Panc1 (cell line): ENCODE results near the gene HNRNPM. TPM values are rescaled to one million over a fixed set of nuclear protein-coding genes. Genes with fewer than 3 reads are reported as not detected.

Experiments
- ATAC-seq: fragments of 200-7000 bp; cut with Tn5 transposase; 2 replicates; pipeline ENCODE4 v1.9.1; 2020; ENCODE audit warnings: mild to moderate bottlenecking, moderate library complexity
- BruUV-seq: library from RNA; stranded (reverse); fragments of 400-500 nt; replicated peaks from 2 replicates; lab custom pipeline; 2021; lab: Mats Ljungman, UMichigan
- CTCF ChIA-PET: fragments of 300-600 bp; sonication (Branson Sonifier 250); formaldehyde crosslinking; loops from one replicate; lab custom pipeline; 2022; ENCODE audit warnings: antibody characterized with exemption; lab: Charles Lee
- POLR2A ChIA-PET: fragments of 300-600 bp; sonication (Branson Sonifier 250); formaldehyde crosslinking; loops from one replicate; lab custom pipeline; 2022; ENCODE audit warnings: antibody characterized with exemption; lab: Charles Lee
- DNase-seq: peaks from one replicate; pipeline ENCODE4 v3.0.0-alpha.2; 2010; ENCODE audit warnings: low read depth, low spot score
- H3K27ac ChIP-seq: 2 replicates; pipeline ENCODE4 v1.5.1; 2011; ENCODE audit warnings: mild to moderate bottlenecking, low read length, inconsistent platforms
- H3K27me3 ChIP-seq: fragments of 200-500 bp; sonication (Bioruptor generic); 2 replicates; pipeline ENCODE4 v1.6.0; 2014; ENCODE audit warnings: low read length, inconsistent platforms; ENCODE audit not compliant: control insufficient read depth, insufficient read depth
- H3K36me3 ChIP-seq: fragments of 200-500 bp; sonication (Bioruptor generic); 2 replicates; pipeline ENCODE4 v1.5.1; 2014; ENCODE audit warnings: inconsistent platforms, mild to moderate bottlenecking, low read length, moderate library complexity; ENCODE audit not compliant: control insufficient read depth, insufficient read depth
- H3K4me1 ChIP-seq: 2 replicates; pipeline ENCODE4 v1.5.1; 2011; ENCODE audit warnings: inconsistent platforms, mild to moderate bottlenecking, low read length, moderate library complexity; ENCODE audit not compliant: control insufficient read depth, insufficient read depth
- H3K4me3 ChIP-seq, 2 experiments: 2 replicates each; pipeline ENCODE4 v1.5.1; 2011 to 2012; ENCODE audit warnings: low read depth in 2 of 2, low read length in 2 of 2, mild to moderate bottlenecking in 2 of 2, inconsistent platforms in 1 of 2, moderate library complexity in 1 of 2
- H3K9me3 ChIP-seq: fragments of 200-500 bp; sonication (Bioruptor generic); 2 replicates; pipeline ENCODE4 v1.5.1; 2014; ENCODE audit warnings: low read depth, mild to moderate bottlenecking, inconsistent platforms, low read length, moderate library complexity; ENCODE audit not compliant: control insufficient read depth, insufficient read depth
- CTCF ChIP-seq: fragments of 450-650 bp; IDR thresholded peaks from 2 replicates; pipeline ENCODE4 v1.5.1; 2017; ENCODE audit warnings: mild to moderate bottlenecking
- POLR2AphosphoS5 ChIP-seq: IDR thresholded peaks from 2 replicates; pipeline ENCODE4 v1.6.1; 2012; ENCODE audit warnings: mild to moderate bottlenecking, low read depth, low read length, moderate library complexity
- REST ChIP-seq, 2 experiments: IDR thresholded peaks; 2 replicates each; pipeline ENCODE4 v1.6.1; 2011 to 2012; ENCODE audit warnings: low read depth in 2 of 2, control low read depth in 1 of 2, low read length in 1 of 2, mild to moderate bottlenecking in 1 of 2, moderate library complexity in 1 of 2; ENCODE audit not compliant: insufficient read depth in 1 of 2
- SIN3A ChIP-seq: IDR thresholded peaks from 2 replicates; pipeline ENCODE4 v1.6.1; 2012; ENCODE audit warnings: low read depth, mild to moderate bottlenecking, low read length, moderate library complexity, borderline replicate concordance; ENCODE audit not compliant: insufficient read depth
- TCF7L2 ChIP-seq: IDR thresholded peaks from 2 replicates; pipeline ENCODE4 v1.6.1; 2011; ENCODE audit warnings: mild to moderate bottlenecking, low read depth, low read length, inconsistent platforms
- in situ Hi-C: cut with HindIII; loops from 2 replicates; pipeline ENCODE4 v1.10.0; 2016; ENCODE audit warnings: low sequenced_read_pairs, low pct_unique_long_range_greater_than_20kb
- intact Hi-C: fragments of 100-400 bp; cut with micrococcal nuclease; formaldehyde crosslinking; loops from one replicate; pipeline ENCODE4 v1.10.0; 2022; ENCODE audit not compliant: unreplicated experiment
- total RNA-seq: library from RNA; stranded (reverse); gene quantifications from one replicate; pipeline ENCODE4 v1.2.1, GENCODE V29; 2021; ENCODE audit not compliant: unreplicated experiment

The HNRNPM gene
- total RNA-seq, 1 experiment from 2014 or later = 225 TPM

- Histone ChIP-seq H3K9me3 (no peaks in the 10 kb centered on the region), H3K36me3 (peaks cover 20% of the 10 kb centered on the region), H3K27me3 (no peaks in the 10 kb centered on the region), H3K27ac (no peak overlapping the region), H3K4me1 (peaks cover 58% of the 10 kb centered on the region), H3K4me3 (no peak overlapping the region)
- DNase-seq (no peak), ATAC-seq (no peak)
- POLR2A ChIA-PET = interaction anchor here (0.5 to 0.9 kb wide), 2 partner anchors 31 to 265 kb away, joined by 3 read pairs; no protein-coding TSS in a partner anchor
- BruUV-seq = no TSS peak
- in situ Hi-C loops (no loop called here), intact Hi-C loops (loop anchor here (10.0 kb wide), 1 partner anchor 95 kb away; no protein-coding TSS in a partner anchor)
- TF ChIP-seq CTCF (no peak), SIN3A (no peak), POLR2AphosphoS5 (no peak), REST (IDR thresholded peaks at IDR 0.05; ENCODE audit: insufficient read depth in 1 of 2, low read depth in 2 of 2, low read length in 1 of 2) (no peak), TCF7L2 (no peak)
- CTCF ChIA-PET = no interaction called here
Observed at GRCh38 chr19:8449830-8450229, 5.1 kb downstream of the HNRNPM start.

GRCh38 chr19:8451377-8451776, 6.6 kb downstream of the HNRNPM start:
- POLR2A ChIA-PET = no interaction called here
- in situ Hi-C loops (no loop called here), intact Hi-C loops (loop anchor here (10.0 kb wide), 1 partner anchor 97 kb away; no protein-coding TSS in a partner anchor)
- Histone ChIP-seq H3K4me1 (peaks cover 61% of the 10 kb centered on the region), H3K36me3 (peaks cover 13% of the 10 kb centered on the region; the same call in 1 of the 2 replicates), H3K4me3 (no peak overlapping the region), H3K27ac (peak overlapping the region; percentile 41; the same call in 1 of the 2 replicates), H3K27me3 (no peaks in the 10 kb centered on the region), H3K9me3 (no peaks in the 10 kb centered on the region)
- no peak for ATAC-seq
- no peak for DNase-seq
- CTCF ChIA-PET = no interaction called here
- TF ChIP-seq TCF7L2 (no peak), CTCF (no peak), REST (IDR thresholded peaks at IDR 0.05; ENCODE audit: insufficient read depth in 1 of 2, low read depth in 2 of 2, low read length in 1 of 2) (no peak), POLR2AphosphoS5 (no peak), SIN3A (no peak)
- BruUV-seq = no TSS peak
